Fibroblast of the conjunctiva (primary cell): Measurements from ENCODE around the gene SHROOM3.
"Not testable (repeated sequence)": the region's sequence is repeated elsewhere in the genome, so short reads cannot be mapped to it uniquely, and the experiment has no call there.

Experiments
- DNase-seq: peaks from one replicate; pipeline ENCODE4 v3.0.0-alpha.2; 2010; ENCODE audit warnings: low read depth

The SHROOM3 gene

DNA sequence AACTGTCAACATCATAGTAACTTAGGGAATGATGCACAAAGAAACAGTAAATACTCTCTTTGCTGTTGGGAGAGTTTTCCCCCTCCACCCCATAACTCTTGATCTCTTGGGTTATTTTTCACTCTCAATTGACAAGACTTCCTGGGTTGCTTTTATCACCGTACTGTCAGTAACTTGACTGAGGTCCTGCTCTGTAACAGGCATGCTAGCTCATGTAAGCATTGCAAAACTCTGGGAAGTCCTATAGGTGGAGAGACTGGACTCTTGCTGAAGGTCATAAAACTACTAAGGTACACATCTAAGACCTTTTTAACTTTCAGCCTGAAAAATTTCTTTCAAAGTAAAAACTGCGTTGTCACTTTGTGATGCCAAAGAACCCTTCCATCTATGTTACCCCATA lies 10.9 kb downstream of the SHROOM3 start:
- no peak for DNase-seq

- DNase-seq, result no peak
Measured at GRCh38 chr4:76447393-76447851, 12.4 kb downstream of the SHROOM3 start.

DNA sequence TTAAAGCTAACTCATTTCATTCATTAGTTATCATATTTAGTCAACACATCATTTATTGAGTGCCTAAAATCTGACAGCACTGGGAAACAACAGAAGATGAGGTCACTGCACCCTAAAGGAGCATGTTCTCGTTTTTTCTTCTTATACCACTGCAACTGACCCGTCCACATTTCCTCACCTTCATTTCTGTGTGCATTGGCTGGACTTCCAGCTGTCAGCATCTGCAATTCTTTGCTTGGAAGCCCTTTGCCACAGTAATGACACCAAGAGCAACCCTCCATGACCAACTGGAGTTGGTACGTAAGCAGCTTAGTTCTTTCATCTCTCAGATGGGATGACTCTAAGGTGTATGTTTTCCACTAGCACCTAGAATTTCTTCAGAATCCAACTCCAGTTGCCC lies 13.2 kb downstream of the SHROOM3 start:
- DNase-seq, result no peak

- DNase-seq, result no peak
Measured at GRCh38 chr4:76449362-76449767, 14.3 kb downstream of the SHROOM3 start.

- DNase-seq, result no peak
Measured at GRCh38 chr4:76449833-76450232, 14.8 kb downstream of the SHROOM3 start.

DNA sequence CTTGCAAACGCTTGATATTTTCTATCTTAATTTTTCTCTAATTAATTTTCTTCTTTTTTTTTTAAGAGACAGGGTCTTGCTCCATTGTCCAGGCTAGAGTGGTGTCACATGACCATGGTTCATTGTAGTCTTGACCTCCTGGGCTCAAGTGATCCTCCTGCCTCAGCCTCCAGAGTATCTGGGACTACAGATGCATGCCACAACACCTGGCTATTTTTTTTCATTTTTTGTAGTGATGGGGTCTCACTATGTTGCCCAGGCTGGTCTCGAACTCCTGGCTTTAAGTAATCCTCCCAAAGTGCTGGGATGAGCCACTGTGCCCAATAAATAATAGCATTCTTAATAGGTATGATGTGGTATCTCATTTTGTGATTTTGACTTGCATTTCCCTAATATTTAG lies 18.2 kb downstream of the SHROOM3 start:
- DNase-seq, result no peak

DNA sequence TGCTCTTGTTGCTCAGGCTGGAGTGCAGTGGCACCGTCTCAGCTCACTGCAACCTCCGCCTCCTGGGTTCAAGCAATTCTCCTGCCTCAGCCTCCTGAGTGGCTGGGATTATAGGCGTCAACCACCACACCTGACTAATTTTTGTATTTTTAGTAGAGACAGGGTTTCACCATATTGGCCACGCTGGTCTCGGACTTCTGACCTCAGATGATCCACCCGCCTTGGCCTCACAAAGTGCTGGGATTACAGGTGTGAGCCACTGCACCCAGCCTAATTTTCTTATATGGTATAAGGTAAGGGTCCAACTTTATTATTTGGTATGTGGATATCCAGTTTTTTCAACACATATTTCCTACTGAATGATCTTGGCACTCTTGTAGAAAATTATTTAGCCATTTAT lies 19.0 kb downstream of the SHROOM3 start:
- DNase-seq, result not testable (repeated sequence)

DNA sequence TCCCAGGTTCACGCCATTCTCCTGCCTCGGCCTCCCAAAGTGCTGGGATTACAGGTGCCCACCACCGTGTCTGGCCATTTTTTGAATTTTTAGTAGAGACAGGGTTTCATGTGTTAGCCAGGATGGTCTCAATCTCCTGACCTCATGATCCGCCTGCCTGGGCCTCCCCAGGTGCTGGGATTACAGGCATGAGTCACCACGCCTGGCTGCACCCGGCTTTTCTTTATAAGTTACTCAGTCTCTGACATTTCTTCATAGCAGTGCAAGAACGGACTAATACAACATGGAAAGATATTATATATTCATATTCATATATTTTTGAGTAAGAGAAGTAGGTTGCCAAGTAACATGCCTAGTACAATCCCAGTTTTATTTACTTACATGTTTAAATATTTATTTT lies 22.9 kb downstream of the SHROOM3 start:
- DNase-seq, result no peak

DNA sequence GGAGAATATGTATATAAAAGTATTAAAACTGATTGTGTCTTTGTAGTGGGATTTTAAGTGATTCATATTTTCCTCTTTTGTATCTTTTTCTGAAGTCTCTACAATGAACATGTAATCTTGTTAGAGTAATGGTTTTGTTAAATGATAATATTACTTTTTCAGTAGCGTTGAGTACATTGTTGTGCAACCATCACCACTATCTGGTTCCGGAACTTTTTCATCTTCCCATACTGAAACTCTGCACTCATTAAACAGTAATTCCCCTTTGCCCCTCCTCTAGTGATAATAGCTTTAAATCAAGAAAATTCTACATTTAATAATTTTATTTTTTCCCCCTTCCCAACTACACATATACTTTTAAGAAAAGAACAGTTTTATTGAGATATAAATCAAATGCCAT lies 23.3 kb downstream of the SHROOM3 start:
- DNase-seq, result no peak

DNA sequence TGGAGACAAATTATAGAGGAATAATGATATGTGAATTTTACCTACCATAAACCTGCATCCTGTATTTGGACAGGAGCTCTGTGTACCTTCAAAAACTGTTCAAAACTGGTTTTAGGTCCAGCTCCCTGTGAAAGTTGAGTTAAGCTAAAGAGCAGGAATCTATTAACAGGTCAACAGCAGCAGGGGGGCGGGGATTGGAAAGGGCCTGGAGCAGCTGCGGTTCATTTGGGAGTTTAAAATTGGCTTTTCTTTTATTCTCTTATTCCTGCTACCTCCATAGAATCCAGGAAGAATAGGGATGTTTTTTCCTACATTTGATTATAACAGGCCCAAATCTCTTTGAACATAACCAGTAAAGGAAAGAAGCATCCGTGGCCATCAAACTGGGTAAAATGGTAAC lies 23.8 kb downstream of the SHROOM3 start:
- DNase-seq, result no peak

GRCh38 chr4:76459291-76459723 lies 24.3 kb downstream of the SHROOM3 start:
- DNase-seq, result no peak

- no peak for DNase-seq
Measured at GRCh38 chr4:76463568-76463967, 28.5 kb downstream of the SHROOM3 start.

- DNase-seq, result no peak
Measured at GRCh38 chr4:76470064-76470463, 35.0 kb downstream of the SHROOM3 start.

DNA sequence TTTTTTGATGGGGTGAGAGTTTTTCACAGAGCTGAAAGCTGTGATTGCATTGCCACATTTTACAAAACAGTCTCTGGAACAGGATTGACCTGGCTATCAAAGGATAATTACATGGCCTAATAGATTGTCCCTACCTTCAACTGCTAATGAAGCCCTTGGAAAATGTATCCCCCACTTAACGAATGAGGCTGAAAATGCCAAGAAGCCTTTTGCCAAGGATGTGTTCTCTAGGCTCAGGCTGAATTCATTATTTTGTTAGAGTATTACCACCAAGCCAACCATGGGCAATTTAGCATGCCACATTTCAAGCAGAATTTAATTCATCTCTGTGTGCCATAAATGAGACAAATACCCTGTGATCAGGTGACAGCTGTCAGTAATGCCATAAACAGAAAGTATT lies 35.5 kb downstream of the SHROOM3 start:
- no peak for DNase-seq

GRCh38 chr4:76476571-76476970 lies 41.5 kb downstream of the SHROOM3 start:
- DNase-seq, result no peak

GRCh38 chr4:76484654-76485053 lies 49.6 kb downstream of the SHROOM3 start:
- DNase-seq, result no peak

DNA sequence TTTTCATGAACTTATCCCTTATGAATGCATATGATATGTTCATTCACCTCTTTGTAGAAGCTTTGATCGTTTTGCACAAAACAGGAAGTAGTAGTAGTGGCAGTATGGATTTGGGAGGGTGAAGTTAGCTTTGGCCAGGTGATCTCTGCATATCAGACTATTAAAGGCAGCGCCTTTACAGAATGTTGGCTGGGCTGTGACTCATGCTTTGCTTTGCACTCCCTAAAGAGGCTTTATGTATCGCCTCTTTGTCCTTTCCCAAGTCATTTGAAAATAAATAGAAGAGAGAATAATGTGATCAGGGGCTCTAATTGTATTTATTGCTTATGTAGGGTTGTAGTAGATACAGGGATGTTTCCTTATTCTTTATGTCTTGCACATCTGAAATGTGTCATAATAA lies 50.4 kb downstream of the SHROOM3 start:
- no peak for DNase-seq

- no peak for DNase-seq
Measured at GRCh38 chr4:76486588-76487276, 51.7 kb downstream of the SHROOM3 start.

DNA sequence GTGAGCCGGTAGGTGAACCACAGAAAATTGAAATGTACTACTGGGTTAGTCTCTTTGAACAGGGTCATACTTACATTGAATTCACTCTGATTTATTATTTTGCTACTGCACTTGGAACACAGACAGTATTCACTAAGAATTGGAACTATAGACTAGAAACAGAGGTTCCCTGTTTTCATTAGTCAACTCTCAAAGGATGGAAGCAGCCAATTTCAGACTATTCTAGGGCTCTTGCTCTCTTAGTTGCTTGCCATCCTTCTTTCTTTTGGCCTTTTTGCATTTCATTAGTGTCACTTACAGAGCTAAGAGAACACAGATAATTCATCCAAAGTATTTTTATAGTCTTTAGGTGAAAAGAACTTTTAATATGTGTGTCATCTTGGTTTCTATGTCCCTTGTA lies 52.6 kb downstream of the SHROOM3 start:
- no peak for DNase-seq

GRCh38 chr4:76488455-76488854 lies 53.4 kb downstream of the SHROOM3 start:
- DNase-seq, result no peak

DNA sequence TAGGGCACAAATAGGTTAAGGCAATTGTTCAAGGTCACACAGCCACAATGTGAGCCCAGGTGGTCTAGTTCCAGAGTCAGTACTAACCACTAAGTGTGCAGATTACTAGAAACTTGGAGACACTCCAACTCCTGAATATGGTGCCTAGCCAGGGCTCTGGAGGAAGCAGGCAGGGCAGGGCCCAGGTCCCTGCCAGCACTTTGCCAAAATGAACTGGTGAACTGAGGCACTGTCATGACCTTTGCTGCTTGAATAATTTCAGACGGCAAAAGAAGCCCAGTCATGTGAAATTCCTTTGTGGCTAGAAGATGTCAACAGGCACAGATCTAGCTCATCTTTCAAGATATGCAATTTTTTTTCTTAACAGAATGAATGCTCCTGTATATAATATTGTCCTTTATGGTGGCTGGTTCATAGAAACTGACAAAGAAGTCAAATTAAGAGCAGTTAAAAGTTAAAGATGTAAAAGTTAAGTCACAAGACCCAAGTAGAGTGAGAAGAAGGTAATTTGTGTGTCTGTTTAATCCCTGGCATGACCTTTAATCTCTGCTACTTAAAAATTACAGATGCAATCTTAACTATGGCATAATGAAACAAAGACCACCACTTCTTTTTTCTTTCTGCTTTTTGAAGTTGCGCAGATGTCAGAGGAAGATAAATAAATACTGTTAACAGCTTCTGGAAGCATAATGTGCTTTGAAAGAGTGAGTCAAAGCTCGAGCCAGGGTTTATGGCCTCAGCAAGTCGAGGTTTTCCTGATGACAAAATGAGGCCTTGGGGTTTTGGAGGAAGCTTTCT lies 54.1 kb downstream of the SHROOM3 start:
- no peak for DNase-seq

DNA sequence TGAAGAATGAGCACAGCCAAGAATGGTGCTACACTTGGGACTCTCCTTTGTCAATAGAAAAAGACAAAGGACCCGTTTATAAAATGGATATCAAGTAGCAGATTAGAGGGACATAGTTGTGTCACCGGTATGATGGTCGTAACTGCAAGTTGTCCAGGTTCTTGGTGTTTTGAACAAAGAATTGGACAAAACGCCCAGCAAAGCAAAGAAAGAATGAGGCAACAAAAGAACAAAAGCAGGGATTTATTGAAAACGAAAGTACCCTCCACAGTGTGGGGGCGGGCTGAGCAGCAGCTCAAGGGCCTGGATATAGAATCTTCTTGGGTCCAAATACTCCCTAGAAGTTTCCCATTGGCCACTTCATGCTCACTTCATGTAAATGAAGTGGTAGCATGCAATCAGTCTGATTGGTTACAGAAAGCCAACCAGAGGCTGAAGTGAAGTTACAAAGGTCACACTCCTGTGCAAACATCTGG lies 54.7 kb downstream of the SHROOM3 start:
- no peak for DNase-seq

DNA sequence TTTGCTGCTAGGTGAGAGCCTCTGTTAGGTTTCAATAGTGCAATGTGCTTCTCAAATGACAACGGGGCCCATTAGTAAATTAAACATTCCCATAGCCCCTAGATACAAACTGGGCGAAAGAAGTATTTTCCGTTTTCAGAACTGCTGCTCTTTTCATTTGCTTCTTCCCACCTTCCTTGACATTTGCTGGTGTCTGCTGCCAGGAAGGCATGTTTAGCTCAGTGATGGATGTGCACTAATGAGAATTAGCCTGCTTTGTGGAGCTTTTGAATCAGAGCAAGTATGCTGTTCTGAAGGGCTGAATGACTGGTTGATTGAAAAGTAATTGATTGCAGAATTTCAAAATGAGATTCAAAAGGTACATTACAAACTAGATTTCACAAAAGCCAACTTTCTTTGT lies 57.0 kb downstream of the SHROOM3 start:
- DNase-seq, result no peak
